NOMO-1 (cell line): Measurements from ENCODE around the gene ACAP2.

Experiments used
- DNase-seq, 2 experiments: peaks; one replicate each; lab custom pipeline; 2025; ENCODE audit not compliant: unreplicated experiment in 2 of 2; lab: John Stamatoyannopoulos, UW

Gene ACAP2

GRCh38 chr3:195224980-195225580, 217.7 kb downstream of the ACAP2 start:
- DNase-seq: no peak
